OCI-LY7 (cell line): ENCODE results near the gene GPR135. TPM values are rescaled to one million over a fixed set of nuclear protein-coding genes. Genes with fewer than 3 reads are reported as not detected.

Experiments used
- BruUV-seq: library from RNA; stranded (reverse); fragments of 400-500 nt; replicated peaks from 2 replicates; lab custom pipeline; 2021; lab: Mats Ljungman, UMichigan
- CTCF ChIA-PET: fragments of 300-600 bp; sonication (Branson Sonifier 250); formaldehyde crosslinking; loops from one replicate; lab custom pipeline; 2022; ENCODE audit warnings: antibody characterized with exemption; ENCODE audit not compliant: unreplicated experiment; lab: Charles Lee
- POLR2A ChIA-PET: fragments of 300-600 bp; sonication (Branson Sonifier 250); formaldehyde crosslinking; loops from one replicate; lab custom pipeline; 2022; ENCODE audit warnings: antibody characterized with exemption; lab: Charles Lee
- DNase-seq: peaks from one replicate; pipeline ENCODE4 v3.0.0-alpha.2; 2015; ENCODE audit warnings: low spot score
- H2AFZ ChIP-seq: fragments of 200-600 bp; sonication (generic), shearing (Covaris generic); 2 replicates; pipeline ENCODE4 v1.6.1; 2014; ENCODE audit warnings: mild to moderate bottlenecking, antibody characterized with exemption, low read length, moderate library complexity
- H3K27ac ChIP-seq: fragments of 200-600 bp; sonication (generic); 2 replicates; pipeline ENCODE4 v1.5.1; 2014; ENCODE audit warnings: mixed run types, low read depth, mild to moderate bottlenecking, moderate library complexity, low read length, inconsistent platforms; ENCODE audit not compliant: poor library complexity, severe bottlenecking
- H3K36me3 ChIP-seq: fragments of 200-600 bp; sonication (generic); 2 replicates; pipeline ENCODE4 v1.6.1; 2014; ENCODE audit warnings: mild to moderate bottlenecking, antibody characterized with exemption, low read length, moderate library complexity, mixed read lengths; ENCODE audit not compliant: insufficient read depth
- H3K4me1 ChIP-seq: fragments of 200-600 bp; sonication (generic); 2 replicates; pipeline ENCODE4 v1.5.1; 2014; ENCODE audit warnings: mild to moderate bottlenecking, low read length; ENCODE audit not compliant: insufficient read depth, poor library complexity, severe bottlenecking
- H3K4me2 ChIP-seq: fragments of 200-600 bp; sonication (generic); 2 replicates; pipeline ENCODE4 v1.6.1; 2014; ENCODE audit warnings: mild to moderate bottlenecking, low read length
- H3K4me3 ChIP-seq: fragments of 200-600 bp; sonication (generic); 2 replicates; pipeline ENCODE4 v1.5.1; 2014; ENCODE audit warnings: mild to moderate bottlenecking, low read depth, low read length; ENCODE audit not compliant: poor library complexity, severe bottlenecking
- H3K79me2 ChIP-seq: fragments of 200-600 bp; sonication (generic); 2 replicates; pipeline ENCODE4 v1.6.1; 2016; ENCODE audit warnings: low read depth, mild to moderate bottlenecking, low read length, moderate library complexity, mixed read lengths; ENCODE audit not compliant: insufficient read depth
- H3K9me2 ChIP-seq: fragments of 200-600 bp; sonication (generic); 2 replicates; pipeline ENCODE4 v1.6.1; 2016; ENCODE audit warnings: mild to moderate bottlenecking, low read length, mixed read lengths; ENCODE audit not compliant: insufficient read depth
- H3K9me3 ChIP-seq: fragments of 200-600 bp; sonication (generic); 2 replicates; pipeline ENCODE4 v1.6.1; 2014; ENCODE audit warnings: mild to moderate bottlenecking, mixed run types, low read length, mixed read lengths
- H4K20me1 ChIP-seq: fragments of 200-600 bp; sonication (generic); 2 replicates; pipeline ENCODE4 v1.6.1; 2014; ENCODE audit warnings: mild to moderate bottlenecking, antibody characterized with exemption, low read length, moderate library complexity, mixed read lengths; ENCODE audit not compliant: insufficient read depth
- EZH2phosphoT487 ChIP-seq: fragments of 200-600 bp; sonication (generic); IDR thresholded peaks from 2 replicates; pipeline ENCODE4 v1.6.1; 2018; ENCODE audit warnings: low read depth, borderline replicate concordance, mild to moderate bottlenecking, mixed run types, antibody characterized with exemption, low read length, moderate library complexity, mixed read lengths
- intact Hi-C: fragments of 100-400 bp; cut with micrococcal nuclease; formaldehyde crosslinking; loops from one replicate; pipeline ENCODE4 v1.10.0; 2022; ENCODE audit not compliant: unreplicated experiment
- total RNA-seq, 2 experiments: library from RNA; depleted of rRNA in 1 of 2; stranded (reverse); fragments of >200 nt in 1 of 2; shearing (Covaris generic) in 1 of 2; gene quantifications; 2 replicates each; pipeline ENCODE4 v1.2.3, GENCODE V29; 2014 to 2022
- TF ChIP-seq, protein P1 (sequence below): fragments of 200-600 bp; sonication (generic); conservative IDR thresholded peaks from 2 replicates; pipeline ENCODE4 v1.5.1; 2014; ENCODE audit warnings: mild to moderate bottlenecking, antibody characterized with exemption, low read length, moderate library complexity, mixed read lengths

The GPR135 gene
- total RNA-seq, 2 experiments from 2014 or later: 6.5 to 10.9 TPM

DNA sequence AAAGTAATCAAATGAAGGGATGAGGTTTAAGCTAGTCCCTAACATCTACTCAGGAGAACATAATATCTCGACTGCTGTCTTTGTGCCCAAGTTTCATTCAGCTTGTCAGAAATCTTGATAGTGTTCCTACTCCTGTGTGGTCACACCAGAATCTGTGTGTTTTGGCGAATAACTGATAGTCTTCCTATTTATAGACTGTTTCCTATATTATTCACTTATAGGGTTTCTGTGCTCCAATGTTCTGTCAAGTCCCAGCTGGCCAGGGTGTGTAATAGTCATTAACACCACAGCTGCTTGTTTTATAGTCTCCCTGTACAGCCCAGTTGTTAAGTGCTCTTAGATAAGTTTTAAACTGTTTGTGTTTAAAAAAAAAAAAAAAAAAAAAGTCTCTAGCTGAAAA, 45.9 kb downstream of the GPR135 start:
- no peaks in the 10 kb centered on the region for H3K9me2 ChIP-seq
- ChIA-PET CTCF (no interaction called here), POLR2A (interaction anchor here (0.5 to 0.9 kb wide), 5 partner anchors 51 to 384 kb away, joined by 3 to 5 read pairs (median 3); no protein-coding TSS in a partner anchor)

DNA sequence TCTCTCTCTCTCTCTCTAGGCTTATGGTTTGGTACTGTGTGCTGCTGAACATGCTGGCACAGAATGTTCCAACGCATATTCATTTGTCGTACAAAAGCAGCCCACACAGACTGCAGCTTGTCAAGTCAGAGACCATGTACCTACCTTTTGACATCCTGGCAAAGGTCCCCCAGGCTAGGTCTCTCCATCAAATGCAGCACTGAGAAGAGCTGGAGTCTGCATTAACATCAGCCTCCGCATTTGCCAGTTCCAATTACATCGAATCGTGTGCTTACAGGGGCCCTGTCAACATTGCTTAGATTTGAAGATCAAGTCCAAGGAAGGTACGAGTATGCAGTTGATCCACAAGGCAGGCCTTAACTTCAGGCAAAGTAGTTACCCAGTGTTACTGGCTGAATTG, 47.9 kb downstream of the GPR135 start:
- no peak overlapping the region for H3K4me2 ChIP-seq
- H4K20me1 ChIP-seq: no peaks in the 10 kb centered on the region
- H3K9me2 ChIP-seq: no peaks in the 10 kb centered on the region
- no peaks in the 10 kb centered on the region for H3K79me2 ChIP-seq
- H3K27ac ChIP-seq: no peak overlapping the region
- no TSS peak for BruUV-seq
- no peak overlapping the region for H2AFZ ChIP-seq
- DNase-seq: no peak
- ChIA-PET POLR2A (interaction anchor here (0.7 kb wide), 1 partner anchor 9 kb away, joined by 3 read pairs; no protein-coding TSS in a partner anchor), CTCF (no interaction called here)
- intact Hi-C loops: loop anchor here (5.0 kb wide), 1 partner anchor 40 kb away; no protein-coding TSS in a partner anchor
- H3K4me1 ChIP-seq: peaks cover 9% of the 10 kb centered on the region
- no peak for TF ChIP-seq EZH2phosphoT487
- TF ChIP-seq, protein P1, sequence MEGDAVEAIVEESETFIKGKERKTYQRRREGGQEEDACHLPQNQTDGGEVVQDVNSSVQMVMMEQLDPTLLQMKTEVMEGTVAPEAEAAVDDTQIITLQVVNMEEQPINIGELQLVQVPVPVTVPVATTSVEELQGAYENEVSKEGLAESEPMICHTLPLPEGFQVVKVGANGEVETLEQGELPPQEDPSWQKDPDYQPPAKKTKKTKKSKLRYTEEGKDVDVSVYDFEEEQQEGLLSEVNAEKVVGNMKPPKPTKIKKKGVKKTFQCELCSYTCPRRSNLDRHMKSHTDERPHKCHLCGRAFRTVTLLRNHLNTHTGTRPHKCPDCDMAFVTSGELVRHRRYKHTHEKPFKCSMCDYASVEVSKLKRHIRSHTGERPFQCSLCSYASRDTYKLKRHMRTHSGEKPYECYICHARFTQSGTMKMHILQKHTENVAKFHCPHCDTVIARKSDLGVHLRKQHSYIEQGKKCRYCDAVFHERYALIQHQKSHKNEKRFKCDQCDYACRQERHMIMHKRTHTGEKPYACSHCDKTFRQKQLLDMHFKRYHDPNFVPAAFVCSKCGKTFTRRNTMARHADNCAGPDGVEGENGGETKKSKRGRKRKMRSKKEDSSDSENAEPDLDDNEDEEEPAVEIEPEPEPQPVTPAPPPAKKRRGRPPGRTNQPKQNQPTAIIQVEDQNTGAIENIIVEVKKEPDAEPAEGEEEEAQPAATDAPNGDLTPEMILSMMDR: no peak
- no peaks in the 10 kb centered on the region for H3K36me3 ChIP-seq
- H3K4me3 ChIP-seq: no peak overlapping the region
- H3K9me3 ChIP-seq: no peaks in the 10 kb centered on the region

More for the DNA sequence above, 45.9 kb downstream of the GPR135 start:
- Histone ChIP-seq H4K20me1 (no peaks in the 10 kb centered on the region), H3K4me2 (no peak overlapping the region), H3K79me2 (no peaks in the 10 kb centered on the region), H3K36me3 (no peaks in the 10 kb centered on the region), H3K9me3 (no peaks in the 10 kb centered on the region), H2AFZ (no peak overlapping the region), H3K4me1 (peaks cover 15% of the 10 kb centered on the region), H3K27ac (no peak overlapping the region), H3K4me3 (no peak overlapping the region)
- intact Hi-C loops: loop anchor here (5.0 kb wide), 1 partner anchor 42 kb away; no protein-coding TSS in a partner anchor
- DNase-seq: no peak
- no TSS peak for BruUV-seq
- TF ChIP-seq, protein P1: no peak

DNA sequence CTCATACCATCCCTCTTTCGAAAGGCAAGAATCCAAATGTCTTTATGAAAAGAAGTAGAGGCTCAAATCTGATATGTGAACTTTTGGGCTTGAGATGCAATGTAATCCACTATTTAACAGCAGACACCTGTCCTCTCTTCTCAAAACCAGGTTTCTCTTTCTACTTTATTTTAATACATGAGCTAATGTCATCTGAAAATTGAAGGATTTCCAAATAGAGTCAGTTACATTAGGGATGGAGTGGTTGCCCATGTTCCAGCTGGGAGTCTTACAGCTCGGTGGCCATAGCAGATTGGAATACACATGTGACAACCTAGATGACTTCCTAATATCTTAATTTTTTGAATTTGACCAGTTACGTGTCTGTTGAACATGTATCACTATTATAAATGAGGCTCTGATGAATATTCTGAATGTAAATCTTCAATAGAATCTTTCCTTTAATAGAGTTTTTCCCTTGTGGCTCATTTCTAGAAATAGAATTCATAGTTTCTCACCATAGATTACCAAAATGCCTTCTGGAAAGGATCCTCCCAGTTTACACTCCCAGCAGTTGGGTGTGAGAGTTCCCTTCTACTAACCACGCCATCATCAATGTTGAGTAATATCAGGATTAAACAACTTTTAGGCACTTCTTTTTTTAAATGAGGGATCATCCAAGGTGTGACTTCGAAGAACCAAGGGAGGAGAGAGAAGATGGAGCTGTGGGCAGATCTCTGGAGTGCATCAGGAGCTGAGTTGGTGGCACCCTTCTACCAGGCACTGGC, 49.2 kb downstream of the GPR135 start:
- H3K9me3 ChIP-seq: no peaks in the 10 kb centered on the region
- no peak for DNase-seq
- H2AFZ ChIP-seq: no peak overlapping the region
- no TSS peak for BruUV-seq
- no peaks in the 10 kb centered on the region for H3K79me2 ChIP-seq
- no peak overlapping the region for H3K27ac ChIP-seq
- H3K4me3 ChIP-seq: no peak overlapping the region
- H3K36me3 ChIP-seq: no peaks in the 10 kb centered on the region
- no peaks in the 10 kb centered on the region for H3K4me1 ChIP-seq
- ChIA-PET CTCF (no interaction called here), POLR2A (interaction anchor here (0.8 kb wide), 1 partner anchor 19 kb away, joined by 3 read pairs; no protein-coding TSS in a partner anchor)
- H4K20me1 ChIP-seq: no peaks in the 10 kb centered on the region
- H3K9me2 ChIP-seq: no peaks in the 10 kb centered on the region
- TF ChIP-seq, protein P1: no peak
- no peak for TF ChIP-seq EZH2phosphoT487
- intact Hi-C loops: loop anchor here (5.0 kb wide), 1 partner anchor 39 kb away; no protein-coding TSS in a partner anchor
- H3K4me2 ChIP-seq: no peak overlapping the region
